D341Med (cell line): ENCODE measurements around the gene FRK.
"Not testable (repeated sequence)": the region's sequence is repeated elsewhere in the genome, so short reads cannot be mapped to it uniquely, and the experiment has no call there.

ENCODE experiments used
- DNase-seq: peaks from one replicate; pipeline ENCODE4 v3.0.0; 2012; ENCODE audit warnings: low spot score

The FRK gene

DNA sequence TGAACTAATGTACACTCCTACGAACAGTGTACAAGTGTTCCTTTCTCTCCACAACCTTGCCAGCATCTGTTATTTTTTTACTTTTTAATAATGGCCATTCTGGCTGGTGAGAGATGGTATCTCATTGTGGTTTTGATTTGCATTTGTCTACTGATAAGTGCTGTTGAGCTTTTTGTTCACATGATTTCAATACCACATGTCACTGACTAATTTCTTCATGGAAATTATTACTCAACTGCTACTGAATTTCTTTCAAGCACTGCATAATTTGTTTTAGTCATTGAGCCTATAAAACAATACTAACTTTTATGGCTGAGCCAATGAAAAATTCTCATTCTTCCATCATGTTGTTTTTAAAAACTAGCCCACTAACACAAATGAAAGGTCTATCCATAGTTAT is 115.4 kb downstream of the FRK start:
- no peak for DNase-seq

DNA sequence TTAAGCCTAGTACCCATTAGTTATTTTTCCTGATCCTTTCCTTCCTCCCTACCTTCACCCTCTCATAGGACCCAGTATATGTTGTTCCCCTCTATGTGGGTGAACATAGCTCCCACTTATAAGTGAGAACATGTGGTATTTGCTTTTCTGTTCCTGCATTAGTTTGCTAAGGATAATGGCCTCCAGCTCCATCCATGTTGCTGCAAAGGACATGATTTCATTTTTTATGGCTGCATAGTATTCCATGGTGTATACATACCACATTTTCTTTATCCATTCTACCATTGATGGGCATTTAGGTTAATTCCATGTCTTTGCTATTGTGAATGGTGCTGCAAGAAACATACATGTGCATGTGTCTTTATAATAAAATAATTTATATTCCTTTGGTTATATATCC is 115.9 kb downstream of the FRK start:
- DNase-seq: not testable (repeated sequence)

DNA sequence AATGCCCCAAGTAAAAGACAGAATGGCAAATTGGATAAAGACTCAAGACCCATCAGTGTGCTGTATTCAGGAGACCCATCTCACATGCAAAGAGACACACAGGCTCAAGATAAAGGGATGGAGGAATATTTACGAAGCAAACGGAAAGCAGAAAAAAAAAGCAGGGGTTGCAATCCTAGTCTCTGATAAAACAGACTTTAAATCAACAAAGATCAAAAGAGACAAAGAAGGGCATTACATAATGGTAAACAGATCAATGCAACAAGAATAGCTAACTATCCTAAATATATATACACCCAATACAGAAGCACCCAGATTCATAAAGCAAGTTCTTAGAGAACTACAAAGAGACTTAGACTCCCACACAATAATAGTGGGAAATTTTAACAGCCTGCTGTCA is 123.2 kb downstream of the FRK start:
- not testable (repeated sequence) for DNase-seq

DNA sequence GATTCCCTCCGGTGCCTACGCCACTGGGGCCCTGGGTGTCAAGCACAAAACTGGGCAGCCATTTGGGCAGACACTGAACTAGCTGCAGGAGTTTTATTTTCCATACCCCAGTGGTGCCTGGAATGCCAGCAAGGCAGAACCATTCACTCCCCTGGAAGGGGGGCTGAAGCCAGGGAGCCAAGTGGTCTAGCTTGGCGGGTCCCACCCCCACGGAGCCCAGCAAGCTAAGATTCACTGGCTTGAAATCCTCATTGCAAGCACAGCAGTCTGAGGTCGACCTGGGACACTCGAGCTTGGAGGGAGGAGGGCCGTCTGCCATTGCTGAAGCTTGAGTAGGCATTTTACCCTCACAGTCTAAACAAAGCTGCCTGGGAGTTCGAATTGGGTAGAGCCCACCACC is 125.3 kb downstream of the FRK start:
- no peak for DNase-seq

DNA sequence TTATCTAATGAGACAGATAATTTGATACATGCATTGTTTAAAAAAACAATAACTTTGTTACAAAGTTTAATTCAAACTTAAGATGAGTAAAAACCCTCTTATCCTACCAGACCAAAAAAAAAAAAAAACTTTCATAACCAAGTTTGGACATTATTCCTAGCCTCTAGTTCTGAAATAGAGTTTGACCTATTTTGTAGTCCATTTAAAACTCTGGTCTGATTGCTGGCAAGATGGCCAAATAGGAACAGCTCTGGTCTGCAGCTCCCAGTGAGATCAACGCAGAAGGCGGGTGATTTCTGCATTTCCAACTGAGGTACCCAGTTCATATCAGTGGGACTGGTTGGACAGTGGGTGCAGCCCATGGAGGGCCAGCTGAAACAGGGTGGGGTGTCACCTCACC is 125.9 kb downstream of the FRK start:
- DNase-seq: no peak

DNA sequence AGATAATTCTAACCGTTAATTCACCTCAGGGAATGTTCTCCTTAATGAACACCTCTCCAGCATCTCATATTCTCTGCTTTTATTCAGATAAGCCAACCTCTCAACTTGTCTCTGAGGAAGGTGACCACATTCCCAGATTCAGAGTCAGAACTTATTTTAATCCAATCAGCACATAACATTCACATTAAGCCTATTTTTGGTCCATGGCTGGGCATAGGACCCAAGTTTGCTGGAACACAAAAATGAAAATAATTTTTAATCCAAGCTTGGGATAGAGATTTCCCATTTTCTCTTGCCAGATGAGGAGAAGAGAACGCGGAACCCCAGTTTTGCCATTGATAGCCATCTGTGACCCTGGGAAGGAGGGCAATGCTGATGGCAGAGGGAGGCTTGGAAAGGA is 126.5 kb downstream of the FRK start:
- no peak for DNase-seq

DNA sequence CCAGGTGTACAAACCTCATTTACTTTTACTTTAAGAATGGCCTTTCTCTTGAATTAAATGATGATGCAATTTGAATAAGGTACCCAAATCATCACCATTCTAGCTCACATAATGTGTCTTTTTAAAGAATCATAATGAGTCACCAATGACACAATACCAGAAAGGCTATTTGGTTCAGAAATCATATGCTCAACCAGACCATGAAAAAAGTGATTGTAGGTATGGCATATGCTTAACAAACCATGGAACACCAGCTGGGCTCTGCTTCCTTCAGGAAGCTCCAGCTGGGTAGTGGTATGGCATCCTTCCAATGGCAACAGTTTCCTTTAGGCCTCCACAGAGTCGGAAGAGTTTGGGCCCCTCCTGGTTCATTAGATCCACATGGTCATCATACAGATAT is 128.2 kb downstream of the FRK start:
- DNase-seq: no peak

DNA sequence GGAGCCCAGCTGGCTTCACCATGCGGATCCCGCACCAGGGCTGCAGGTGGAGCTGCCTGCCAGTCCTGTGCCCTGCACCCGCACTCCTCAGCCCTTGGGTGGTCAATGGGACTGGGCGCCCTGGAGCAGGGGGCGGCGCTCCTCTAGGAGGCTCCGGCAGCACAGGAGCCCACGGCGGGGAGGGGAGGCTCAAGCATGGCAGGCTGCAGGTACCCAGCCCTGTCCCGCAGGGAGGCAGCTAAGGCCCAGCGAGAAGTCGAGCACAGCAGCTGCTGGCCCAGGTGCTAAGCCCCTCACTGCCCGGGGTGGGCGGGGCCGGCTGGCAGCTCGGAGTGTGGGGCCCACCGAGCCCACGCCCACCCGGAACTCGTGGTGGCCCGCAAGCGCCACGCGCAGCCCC is 132.7 kb downstream of the FRK start:
- not testable (repeated sequence) for DNase-seq

DNA sequence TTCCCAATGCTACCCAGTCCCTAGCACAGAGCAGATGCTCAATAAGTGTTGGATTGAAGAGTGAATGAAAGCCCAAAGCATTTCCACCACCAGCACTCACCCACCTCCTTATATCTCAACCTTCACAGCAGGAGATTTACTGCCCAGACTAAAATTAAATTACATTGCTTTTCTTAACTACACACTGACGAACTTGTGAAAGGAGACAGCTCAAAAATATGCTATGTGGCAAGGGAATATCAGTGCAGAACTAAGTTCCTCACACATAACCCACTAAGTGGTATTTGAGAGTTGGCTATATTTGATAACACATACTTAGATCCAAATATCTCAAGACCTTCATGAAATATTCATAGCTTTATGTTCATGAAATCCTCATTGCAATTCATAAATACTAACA is 137.7 kb downstream of the FRK start:
- no peak for DNase-seq

DNA sequence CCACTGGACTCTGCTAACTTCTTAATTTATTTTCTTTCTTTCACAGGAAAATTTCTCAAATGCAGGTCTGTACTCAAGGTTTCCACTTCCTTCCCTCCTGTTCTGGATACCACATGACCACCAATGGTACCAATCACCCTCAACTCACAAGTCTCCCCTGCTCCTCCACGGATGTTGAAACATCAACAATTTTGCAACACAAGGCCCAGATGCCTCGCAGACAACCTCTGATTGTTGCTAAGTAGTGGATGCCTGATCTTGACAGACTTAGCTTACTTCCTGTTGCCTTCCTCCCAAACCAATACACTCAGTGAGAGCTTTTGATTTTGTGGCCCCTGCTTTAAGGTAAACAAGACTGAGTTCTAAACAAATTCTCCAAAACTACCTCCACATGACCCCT is 146.6 kb downstream of the FRK start:
- no peak for DNase-seq

DNA sequence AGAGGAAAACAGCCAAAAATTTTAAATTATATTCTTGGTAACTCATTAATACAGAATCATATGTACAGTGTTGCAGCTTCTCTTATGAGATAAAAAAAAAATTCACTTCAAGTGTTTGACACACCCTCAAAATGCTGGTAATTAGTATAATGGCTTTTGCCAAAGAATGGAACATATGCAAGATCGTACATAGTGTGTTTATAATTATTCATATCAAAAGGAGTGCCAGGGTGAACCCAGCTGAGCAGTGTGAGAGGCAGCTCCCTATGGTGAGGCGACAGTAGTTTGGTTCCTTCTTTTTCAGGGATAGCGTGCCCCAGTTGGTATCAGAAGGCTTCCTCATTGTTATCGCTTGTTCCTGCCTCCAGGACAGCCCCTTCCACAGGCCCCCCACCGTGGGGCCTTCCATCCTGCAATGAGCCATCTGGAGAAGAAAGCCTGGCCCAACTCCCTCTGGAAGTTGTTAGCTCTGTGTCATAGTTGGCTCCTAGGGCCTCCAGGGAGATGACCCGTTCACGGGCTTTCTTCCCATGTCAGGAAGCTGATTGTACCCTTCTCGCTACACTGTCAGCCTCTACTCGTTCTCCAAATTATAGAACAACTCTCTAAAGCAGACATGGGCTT is 150.7 kb downstream of the FRK start:
- no peak for DNase-seq

DNA sequence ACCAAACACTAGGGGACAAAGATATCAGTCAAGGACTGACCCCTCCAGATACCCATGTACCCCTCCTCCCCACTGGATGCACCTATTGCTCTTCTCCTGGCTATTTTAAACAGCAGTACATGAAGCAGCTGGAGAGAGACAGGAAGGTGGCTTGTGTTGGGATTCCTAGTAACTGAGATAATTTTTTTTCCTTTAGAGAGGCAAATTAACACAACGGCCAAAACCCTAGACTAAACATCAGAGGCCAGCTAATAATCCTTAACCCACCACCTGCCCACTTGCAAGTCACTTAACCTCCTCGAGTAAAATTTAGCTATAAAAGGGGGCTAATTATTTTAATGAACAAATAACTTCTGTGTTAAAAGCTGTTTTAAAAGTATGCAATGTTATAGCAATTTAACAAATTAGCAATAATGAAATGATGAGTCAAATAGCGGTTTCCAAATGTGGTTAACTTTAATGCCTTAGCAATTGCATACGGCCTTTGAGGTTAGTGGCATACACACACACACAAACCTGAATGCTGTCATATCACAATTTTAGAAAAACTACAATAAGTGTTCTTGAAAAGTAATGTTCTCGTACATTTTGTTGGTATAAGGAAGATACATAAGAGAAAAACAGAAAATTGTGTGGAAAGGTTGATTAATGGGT is 151.7 kb downstream of the FRK start:
- no peak for DNase-seq

DNA sequence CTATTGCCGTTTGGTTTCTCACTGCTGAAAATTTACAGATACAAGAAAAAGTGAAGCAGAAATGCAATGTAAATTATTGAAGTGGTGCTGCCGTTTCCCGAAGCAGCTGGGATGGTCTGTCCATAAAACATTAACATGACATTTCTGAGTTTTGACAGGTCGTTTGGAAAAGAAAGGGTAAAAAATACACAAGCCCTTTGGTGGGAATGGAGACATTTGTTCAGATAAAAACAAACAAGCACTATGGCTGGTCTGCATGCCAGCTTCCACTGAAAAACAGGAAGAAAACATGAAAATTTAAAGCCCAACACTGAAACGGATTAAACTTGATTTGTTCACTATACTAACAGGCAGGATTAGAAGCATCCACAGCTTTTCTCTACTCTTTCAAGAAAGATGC is 155.2 kb downstream of the FRK start:
- DNase-seq: no peak

DNA sequence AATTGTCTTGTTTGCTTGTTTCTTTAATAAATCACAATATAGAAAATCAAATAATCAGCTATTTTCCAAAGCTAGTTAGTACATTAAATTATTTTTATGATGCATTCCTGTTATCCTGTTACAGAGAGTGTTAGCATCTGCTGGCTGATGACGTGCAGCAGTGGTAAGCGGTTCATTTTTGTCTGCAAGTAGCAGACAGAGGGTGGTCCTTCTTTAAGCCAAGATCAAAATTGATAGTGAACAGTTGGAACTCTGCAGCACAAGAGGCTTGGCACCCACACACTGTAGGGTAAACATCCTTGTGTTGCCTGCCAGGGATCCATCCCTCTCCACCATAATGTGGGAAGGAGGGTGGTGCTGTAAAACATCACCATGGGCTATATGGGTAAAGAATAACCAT is 158.3 kb downstream of the FRK start:
- no peak for DNase-seq

DNA sequence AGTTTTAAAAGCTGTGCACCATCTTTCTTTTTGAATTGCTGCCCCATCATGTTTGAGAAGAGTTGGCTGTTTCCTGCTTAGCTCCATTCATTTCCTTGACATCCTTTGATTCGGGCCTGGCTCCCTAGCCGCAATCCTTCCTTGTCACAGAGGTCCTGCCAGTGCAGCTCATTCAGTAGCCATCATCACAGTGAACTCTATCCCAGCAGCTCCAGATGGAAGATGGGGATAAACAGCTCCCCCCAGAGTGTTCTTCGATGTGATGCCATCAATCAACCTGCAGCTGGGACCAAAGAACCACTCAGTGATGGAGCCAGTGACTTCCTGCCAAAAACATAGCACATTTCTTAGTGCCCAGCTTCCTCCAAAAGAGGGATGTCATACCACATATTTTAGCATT is 158.8 kb downstream of the FRK start:
- no peak for DNase-seq

DNA sequence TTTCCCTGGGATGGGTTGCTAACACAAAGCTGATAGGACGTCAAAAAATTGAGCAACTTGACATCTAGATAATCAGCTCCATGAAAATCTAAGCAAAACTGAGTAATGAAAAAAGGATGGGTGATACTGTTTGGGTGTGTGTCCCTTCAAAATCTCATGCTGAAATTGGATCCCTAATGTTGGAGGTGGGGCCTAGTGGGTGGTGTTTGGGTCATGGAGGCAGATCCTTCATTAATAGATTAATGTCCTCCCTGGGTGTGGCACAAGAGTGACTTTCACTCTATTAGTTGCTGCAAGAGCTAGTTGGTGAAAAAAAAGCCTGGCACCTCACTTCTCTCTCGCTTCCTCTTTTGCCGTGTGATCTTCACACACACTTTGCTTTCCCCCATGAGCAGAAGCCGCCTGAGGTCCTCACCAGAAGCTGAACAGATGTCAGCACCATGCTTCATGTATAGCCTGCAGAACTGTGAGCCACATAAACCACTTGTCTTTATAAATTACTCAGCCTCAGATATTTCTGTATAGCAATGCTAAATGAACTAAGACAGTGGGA is 160.9 kb downstream of the FRK start:
- no peak for DNase-seq

DNA sequence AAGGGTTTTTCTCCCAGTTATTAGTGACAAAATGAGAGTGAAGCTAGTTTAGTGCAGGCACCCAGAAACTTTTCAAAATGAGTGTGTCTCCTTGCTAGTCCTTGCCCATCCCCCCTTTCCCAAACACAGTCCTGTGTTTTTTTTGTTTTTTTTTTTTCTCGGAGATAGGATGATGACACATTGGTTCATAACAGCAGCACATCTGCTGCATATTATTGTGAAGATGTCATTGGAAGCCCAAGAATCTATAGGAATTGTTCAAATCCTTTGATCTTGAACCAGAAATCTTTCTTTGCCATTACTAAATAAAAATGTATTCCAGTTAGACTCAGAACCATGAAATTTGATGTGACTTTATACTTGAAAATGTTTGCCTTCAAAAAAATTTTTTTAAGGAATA is 162.4 kb downstream of the FRK start:
- DNase-seq: no peak

DNA sequence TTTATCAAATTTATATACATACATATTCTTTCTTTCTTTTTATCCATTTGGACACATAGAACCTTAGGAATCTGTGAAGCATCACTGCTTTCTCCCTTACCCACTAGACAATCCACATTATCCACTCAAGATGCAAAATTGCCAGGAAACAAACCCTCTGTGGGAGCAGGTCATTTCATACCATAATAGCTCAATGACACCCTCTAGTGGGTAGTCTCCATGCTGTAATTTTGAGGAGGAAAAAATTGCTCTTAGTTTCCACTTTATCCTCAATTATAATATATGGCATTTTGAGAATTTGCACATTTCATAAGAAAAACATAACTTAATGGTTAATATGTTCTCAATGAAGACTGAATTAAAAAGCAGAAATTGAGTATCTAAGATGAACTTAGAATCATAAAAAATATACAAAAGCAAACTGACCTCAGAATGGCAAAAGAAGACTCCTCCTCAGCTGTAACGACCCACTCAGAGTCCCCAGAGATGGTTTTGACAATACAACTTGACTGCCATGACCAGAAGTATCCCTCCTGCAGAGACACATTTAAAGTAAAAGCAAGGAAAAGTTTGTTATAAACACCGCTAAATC is 164.1 kb downstream of the FRK start:
- peak; percentile 48 for DNase-seq

DNA sequence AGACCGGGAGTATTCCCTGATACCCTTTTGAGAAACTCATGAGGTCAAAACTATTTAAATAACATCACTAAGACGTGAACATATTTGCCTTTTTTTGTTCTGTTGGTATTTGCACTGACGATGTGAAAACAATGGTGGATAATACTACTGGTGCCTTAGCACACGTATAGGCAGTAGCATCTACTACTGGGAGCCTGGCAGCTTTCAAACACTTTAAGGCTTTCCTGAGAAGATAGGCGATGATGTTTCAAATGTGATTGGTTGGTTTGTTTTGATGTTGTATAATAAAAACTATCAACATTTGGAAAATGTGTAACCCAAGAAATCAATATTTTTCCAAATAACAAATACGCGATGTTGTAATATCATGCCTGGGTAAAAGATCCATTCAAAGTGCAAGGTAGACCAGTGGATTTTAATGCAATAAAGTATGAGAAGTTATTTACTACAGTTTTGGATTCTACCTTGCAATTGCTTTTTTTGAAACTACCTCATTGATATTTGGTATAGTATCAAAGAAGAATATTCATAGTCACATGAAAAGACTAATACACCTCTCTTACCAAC is 166.2 kb downstream of the FRK start:
- no peak for DNase-seq

DNA sequence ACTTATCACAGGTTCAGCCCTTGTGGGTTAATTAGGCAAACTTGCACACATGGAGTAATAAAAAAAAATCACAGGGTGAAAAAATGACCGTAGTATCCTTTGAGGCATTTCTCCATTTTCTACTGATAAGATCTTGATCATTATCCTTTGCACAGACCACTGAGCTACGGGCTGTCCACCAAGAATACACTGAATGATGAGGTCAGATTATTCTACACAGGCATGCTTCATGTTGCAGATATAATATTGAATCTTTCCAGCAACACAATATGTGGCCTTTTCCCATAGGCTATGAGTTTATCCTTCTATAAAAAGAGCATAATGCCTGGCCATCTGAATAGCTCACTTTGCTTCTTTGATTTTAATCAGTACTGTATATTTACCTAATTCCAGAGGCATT is 168.9 kb downstream of the FRK start:
- DNase-seq: no peak

DNA sequence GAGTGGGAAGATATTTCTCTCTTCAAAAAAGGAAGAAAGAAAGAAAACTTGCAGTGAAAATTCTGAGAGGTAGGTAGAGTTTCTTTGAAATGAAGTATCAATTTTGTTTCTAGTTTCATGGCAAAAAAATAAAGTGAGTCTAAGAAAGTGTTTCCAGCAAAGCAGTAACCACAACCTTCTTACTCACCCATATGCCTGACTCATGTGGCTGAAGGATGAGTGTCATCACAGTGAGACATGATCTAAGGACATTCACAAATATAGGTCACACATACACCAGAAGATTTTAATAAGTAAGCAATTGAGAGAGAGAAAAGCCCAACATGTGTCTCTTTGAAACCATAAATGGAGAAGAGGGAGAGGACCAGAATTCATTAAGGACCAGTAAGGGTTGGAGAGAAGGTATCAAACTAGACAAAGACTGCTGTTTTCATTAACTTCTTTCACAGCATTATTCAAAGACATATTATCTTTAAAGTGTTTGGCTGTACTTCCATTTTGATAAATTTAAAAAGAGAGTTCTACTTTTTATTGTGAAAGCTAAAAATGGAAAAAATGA is 169.5 kb downstream of the FRK start:
- no peak for DNase-seq

DNA sequence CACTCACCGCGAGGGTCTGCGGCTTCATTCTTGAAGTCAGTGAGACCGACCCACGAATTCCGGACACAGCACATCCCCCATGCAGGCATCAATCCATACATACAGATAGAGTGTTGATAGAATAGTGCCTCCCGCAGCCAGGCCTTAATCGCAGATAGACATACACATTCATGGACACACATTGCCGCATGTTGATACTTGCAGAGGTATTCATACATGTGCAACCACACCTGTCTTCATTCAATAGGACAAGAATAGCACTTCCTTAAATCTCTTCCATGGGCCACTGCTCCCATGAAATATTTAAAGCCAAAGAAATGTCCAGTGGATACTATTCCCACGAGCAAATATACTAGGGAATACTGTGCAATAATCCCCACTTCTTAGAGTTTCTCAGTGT is 170.5 kb downstream of the FRK start:
- DNase-seq: no peak
